Tibial artery (tissue), 4 donors: Measurements from ENCODE around the gene KRT79.
"Not testable (repeated sequence)": the region's sequence is repeated elsewhere in the genome, so short reads cannot be mapped to it uniquely, and the experiment has no call there.

ENCODE experiments used
- DNase-seq, 2 donors: peaks; one replicate each; pipeline ENCODE4 v3.0.0-alpha.2; 2019
- H3K27ac ChIP-seq, 2 donors: fragments of 200-600 bp; sonication (generic) in 1 of 2; 1 replicate in 1 of 2; 2 replicates in 1 of 2; pipeline ENCODE4 v1.5.1; 2018 to 2019; ENCODE audit warnings: mild to moderate bottlenecking in 1 of 2
- H3K27me3 ChIP-seq, 2 donors: fragments of 200-600 bp; sonication (generic) in 1 of 2; one replicate each; pipeline versions ENCODE4 v1.5.1 to v1.6.0; 2016 to 2019
- H3K36me3 ChIP-seq, 3 donors: fragments of 200-600 bp; sonication (generic) in 2 of 3; one replicate each; pipeline ENCODE4 v1.5.1; 2016 to 2019; ENCODE audit warnings: mild to moderate bottlenecking in 2 of 3
- H3K4me1 ChIP-seq, 4 donors: fragments of 200-600 bp; sonication (generic) in 2 of 4; 1 replicate in 3 of 4; 2 replicates in 1 of 4; pipeline ENCODE4 v1.5.1; 2016 to 2019
- H3K4me3 ChIP-seq, 2 donors: fragments of 200-600 bp; sonication (generic) in 1 of 2; 1 replicate in 1 of 2; 2 replicates in 1 of 2; pipeline ENCODE4 v1.5.1; 2018 to 2019; ENCODE audit warnings: mild to moderate bottlenecking in 2 of 2
- H3K9me3 ChIP-seq, 3 donors: fragments of 200-600 bp; sonication (generic) in 1 of 3; one replicate each; pipeline ENCODE4 v1.5.1; 2016 to 2019
- intact Hi-C: fragments of 100-400 bp; cut with DNase I; formaldehyde crosslinking; loops from one replicate; pipeline ENCODE4 v1.15.0; 2023; ENCODE audit warnings: low total_unique reads
- TF ChIP-seq, protein P1 (sequence below), 2 experiments: fragments of 200-600 bp in 1 of 2; fragments of 450-650 bp in 1 of 2; IDR thresholded peaks; one replicate each; pipeline ENCODE4 v1.5.1; 2017 to 2019; ENCODE audit warnings: antibody characterized with exemption in 2 of 2, mild to moderate bottlenecking in 1 of 2, moderate library complexity in 1 of 2

The KRT79 gene

DNA sequence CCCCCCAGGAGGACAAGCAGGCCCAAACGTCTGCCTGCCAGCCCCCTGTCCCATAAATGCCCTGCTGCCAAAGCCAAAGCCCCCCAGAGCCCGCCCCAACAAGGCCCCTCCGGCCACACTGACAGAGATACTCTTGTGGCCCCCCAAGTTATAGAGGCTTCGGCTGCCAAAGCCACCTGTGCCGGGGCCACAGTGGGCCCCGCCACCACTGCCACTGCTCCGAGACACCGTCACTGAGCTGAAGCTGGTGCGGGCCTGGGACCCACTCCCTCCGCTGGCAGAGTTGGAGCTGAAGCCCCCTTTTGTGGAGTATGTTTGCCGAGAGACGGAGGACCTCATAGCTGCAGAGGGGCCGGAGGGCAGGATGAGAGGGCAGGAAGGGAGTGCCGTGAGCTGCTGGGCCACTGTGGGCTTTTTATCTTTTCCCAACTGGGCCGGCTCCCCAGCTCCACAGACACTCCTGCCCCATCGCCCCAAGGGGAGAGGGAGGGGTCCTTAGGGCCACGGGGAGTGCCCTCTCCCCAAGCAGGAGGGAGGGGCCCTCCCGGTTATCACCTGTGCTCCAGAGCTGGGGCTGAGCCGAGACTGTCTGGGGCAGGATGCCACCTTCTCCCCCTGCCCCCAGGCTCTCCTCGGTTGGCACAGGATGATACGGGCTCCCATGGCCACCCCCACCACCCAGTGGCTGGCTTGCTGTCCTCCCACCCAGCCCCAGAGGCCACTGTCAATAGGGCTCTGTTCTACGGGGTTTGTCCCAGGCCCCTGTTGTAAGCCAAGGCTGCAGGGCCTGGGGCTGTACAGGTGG, at the start of gene KRT79:
Gene KRT79 (minus strand): TSS at position 390 of the 805 bp plus-strand sequence. CDS start 51 bp downstream, at position 339.
- no peak within 1 kb of the TSS for H3K4me3 ChIP-seq
- no peaks in the 10 kb centered on the region for H3K4me1 ChIP-seq
- H3K36me3 ChIP-seq: no peaks in the 10 kb centered on the region
- H3K9me3 ChIP-seq: no peaks in the 10 kb centered on the region
- no peak for DNase-seq
- H3K27ac ChIP-seq: no peak within 1 kb of the TSS
- intact Hi-C loops: no loop called here
- H3K27me3 ChIP-seq: peaks cover 0 to 31% of the 10 kb centered on the region in 2 donors
- TF ChIP-seq, protein P1, sequence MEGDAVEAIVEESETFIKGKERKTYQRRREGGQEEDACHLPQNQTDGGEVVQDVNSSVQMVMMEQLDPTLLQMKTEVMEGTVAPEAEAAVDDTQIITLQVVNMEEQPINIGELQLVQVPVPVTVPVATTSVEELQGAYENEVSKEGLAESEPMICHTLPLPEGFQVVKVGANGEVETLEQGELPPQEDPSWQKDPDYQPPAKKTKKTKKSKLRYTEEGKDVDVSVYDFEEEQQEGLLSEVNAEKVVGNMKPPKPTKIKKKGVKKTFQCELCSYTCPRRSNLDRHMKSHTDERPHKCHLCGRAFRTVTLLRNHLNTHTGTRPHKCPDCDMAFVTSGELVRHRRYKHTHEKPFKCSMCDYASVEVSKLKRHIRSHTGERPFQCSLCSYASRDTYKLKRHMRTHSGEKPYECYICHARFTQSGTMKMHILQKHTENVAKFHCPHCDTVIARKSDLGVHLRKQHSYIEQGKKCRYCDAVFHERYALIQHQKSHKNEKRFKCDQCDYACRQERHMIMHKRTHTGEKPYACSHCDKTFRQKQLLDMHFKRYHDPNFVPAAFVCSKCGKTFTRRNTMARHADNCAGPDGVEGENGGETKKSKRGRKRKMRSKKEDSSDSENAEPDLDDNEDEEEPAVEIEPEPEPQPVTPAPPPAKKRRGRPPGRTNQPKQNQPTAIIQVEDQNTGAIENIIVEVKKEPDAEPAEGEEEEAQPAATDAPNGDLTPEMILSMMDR (IDR thresholded peaks at IDR 0.05): no peak

DNA sequence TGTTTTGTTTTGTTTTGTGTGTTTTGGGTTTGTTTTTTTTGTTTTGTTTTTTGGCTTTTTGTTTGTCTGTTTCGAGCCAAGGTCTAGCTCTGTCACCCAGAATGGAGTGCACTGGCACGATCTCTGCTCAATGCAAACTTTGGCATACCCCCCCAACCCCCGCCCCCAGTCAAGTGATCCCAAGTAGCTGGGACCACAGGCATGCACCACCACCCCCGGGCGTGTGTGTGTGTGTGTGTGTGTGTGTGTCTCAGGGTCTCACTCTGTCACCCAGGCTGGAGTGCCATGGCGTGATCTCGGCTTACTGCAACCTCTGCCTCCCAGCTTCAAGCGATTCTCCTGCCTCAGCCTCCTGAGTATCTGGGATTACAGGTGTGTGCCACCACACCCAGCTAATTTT, 46.4 kb upstream of the KRT79 start:
- H3K36me3 ChIP-seq, H3K4me3 ChIP-seq, H3K27me3 ChIP-seq, H3K27ac ChIP-seq, H3K9me3 ChIP-seq, DNase-seq: not testable (repeated sequence)
- peaks cover 0 to 18% (median 5%) of the 10 kb centered on the region in 4 donors for H3K4me1 ChIP-seq
- intact Hi-C loops: loop anchor here (1.0 kb wide), 1 partner anchor 297 kb away; no protein-coding TSS in a partner anchor

DNA sequence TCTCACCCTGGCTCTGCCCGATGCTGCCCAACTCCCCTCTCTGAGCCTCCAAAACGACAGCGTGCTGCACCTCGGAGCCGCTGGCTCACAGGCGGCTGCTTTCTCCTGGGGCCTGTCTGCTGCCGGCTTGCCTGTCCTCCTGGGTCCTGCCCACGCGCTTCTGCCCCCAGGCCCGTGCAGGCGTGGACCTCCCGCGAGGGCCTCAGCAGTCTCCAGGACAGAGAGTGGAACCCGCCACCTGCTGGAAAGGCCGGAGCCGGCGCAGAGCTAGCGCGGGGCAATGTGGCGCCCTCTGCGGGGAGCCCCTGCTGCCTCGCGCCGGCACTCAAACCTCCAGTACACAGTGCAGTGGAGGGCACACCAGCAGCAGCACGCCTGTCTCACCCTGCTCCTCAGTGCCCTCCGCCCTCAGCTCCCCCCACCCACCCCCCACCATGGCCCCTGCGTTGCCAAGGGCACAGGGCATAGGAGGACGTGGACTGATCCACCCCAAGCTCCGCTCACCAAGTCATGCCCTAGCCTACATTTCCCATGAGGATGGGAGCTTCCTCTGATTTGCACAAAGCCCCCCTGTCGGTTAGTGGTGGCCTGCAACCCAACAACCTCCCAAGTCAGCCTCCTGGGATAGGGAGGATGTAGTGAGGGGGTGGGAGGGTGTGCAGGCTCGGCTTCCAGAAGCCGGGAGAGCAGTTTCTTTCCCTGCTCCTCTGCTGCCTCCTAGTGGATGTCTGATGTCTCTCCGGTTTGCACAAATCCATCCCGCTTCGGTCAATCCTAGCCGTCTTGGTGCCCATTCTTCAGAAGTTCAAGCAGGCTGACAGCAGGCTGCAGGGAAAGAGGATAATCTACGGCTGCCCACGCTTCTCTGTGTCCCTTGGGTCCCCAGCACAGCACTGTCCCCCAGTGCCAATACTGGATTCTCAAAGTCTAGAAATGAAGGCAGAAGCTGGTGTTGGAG, 45.6 kb upstream of the KRT79 start:
- Histone ChIP-seq H3K27me3 (peaks cover 0 to 3% of the 10 kb centered on the region in 2 donors), H3K36me3 (no peaks in the 10 kb centered on the region), H3K27ac (peak overlapping the region in 1 of 2 donors; percentile 5), H3K4me1 (peaks cover 0 to 22% (median 10%) of the 10 kb centered on the region in 4 donors), H3K4me3 (peak overlapping the region; percentile 17 to 28), H3K9me3 (no peaks in the 10 kb centered on the region)
- TF ChIP-seq, protein P1 (IDR thresholded peaks at IDR 0.05): peak; percentile 66 to 90
- intact Hi-C loops: loop anchor here (1.0 to 5.0 kb wide), 3 partner anchors 296 to 722 kb away; no protein-coding TSS in a partner anchor
- peak; percentile 69 to 86 for DNase-seq

DNA sequence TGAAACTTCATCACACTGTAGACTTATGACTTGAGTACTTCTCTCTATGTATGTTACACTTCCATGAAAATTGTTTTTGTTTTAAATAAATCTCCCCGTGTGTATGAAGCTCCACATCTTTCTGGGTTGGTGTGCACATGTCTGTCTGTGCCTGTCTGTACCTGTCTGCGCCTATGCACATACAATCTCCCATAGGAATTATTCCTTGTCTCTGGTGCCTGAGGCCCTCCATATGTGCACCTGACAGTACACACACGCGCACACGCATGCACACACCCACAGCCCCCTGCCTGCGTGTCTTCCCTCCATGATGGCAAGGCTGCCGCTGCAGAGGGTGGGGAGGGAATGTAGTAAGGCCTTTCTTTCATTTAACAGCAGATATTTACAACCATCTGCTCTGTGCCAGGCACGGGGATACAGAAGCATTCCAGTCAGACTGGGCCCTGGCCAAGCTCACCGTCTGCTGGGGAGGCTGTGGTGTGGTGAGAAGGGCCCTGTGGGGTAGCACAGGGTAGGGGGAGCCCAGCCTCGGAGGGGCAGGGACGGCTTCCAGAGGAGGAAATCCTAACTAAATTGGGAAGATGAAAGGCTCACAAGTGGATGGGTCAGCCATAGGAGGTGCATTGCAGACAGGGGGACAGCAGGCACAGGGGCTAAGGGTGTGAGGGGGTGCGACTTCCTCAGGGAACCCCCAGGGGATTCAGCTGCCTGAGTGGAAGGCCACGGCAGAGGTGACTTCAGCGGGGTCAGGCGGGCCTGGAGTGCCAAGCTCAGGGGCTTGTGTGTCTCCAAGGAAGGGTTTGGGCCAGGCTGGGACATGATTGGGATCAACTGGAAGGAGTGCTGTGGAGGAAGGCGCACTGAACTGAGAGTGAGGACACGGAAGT, 44.6 kb upstream of the KRT79 start:
- no peaks in the 10 kb centered on the region for H3K36me3 ChIP-seq
- DNase-seq: no peak
- peak overlapping the region in 1 of 2 donors; percentile 5 for H3K27ac ChIP-seq
- TF ChIP-seq, protein P1 (IDR thresholded peaks at IDR 0.05): no peak
- peaks cover 0 to 3% of the 10 kb centered on the region in 2 donors for H3K27me3 ChIP-seq
- H3K4me1 ChIP-seq: peaks cover 0 to 28% (median 16%) of the 10 kb centered on the region in 4 donors
- no peaks in the 10 kb centered on the region for H3K9me3 ChIP-seq
- intact Hi-C loops: loop anchor here (2.0 to 5.0 kb wide), 2 partner anchors 508 to 721 kb away; no protein-coding TSS in a partner anchor
- H3K4me3 ChIP-seq: peak overlapping the region in 1 of 2 donors; percentile 28

DNA sequence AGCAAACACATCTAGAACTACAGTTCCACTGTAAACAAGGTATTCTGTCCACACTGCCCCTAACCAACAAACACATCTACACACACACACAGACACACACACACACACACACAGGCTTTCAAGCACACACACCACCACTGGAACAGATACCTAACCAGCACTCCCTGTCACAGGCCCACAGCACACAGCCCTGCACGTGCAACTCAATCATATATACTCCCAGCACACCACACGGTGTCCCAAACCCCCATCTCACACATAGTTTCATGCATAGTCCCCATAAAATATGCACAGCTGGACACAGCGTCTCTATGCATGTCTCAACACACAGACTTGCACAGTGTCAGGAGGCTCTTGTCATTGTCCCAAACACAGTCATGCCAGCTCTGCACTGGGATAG, 43.1 kb upstream of the KRT79 start:
- H3K36me3 ChIP-seq: no peaks in the 10 kb centered on the region
- H3K27me3 ChIP-seq: peaks cover 0 to 3% of the 10 kb centered on the region in 2 donors
- H3K9me3 ChIP-seq: no peaks in the 10 kb centered on the region
- H3K27ac ChIP-seq: no peak overlapping the region
- intact Hi-C loops: loop anchor here (5.0 kb wide), 1 partner anchor 720 kb away; no protein-coding TSS in a partner anchor
- TF ChIP-seq, protein P1 (IDR thresholded peaks at IDR 0.05): no peak
- no peak for DNase-seq
- H3K4me1 ChIP-seq: peaks cover 0 to 33% (median 21%) of the 10 kb centered on the region in 4 donors
- no peak overlapping the region for H3K4me3 ChIP-seq
